GM13976 (cell line): ENCODE results near the gene RPS21.

Experiments used
- DNase-seq: peaks from one replicate; pipeline ENCODE4 v3.0.0; 2012; ENCODE audit warnings: low spot score
- CTCF ChIP-seq: IDR thresholded peaks from 2 replicates; pipeline ENCODE4 v1.5.1; 2012; ENCODE audit warnings: borderline replicate concordance, mild to moderate bottlenecking; ENCODE audit not compliant: insufficient read depth; ENCODE audit errors: extremely low read depth, missing control alignments, control extremely low read depth
- in situ Hi-C: fragments of 300-500 bp; cut with MboI; formaldehyde crosslinking; loops from one replicate; pipeline ENCODE4 v1.12.0; 2022; ENCODE audit warnings: low sequenced_read_pairs, mixed read lengths, inconsistent platforms; ENCODE audit not compliant: unreplicated experiment

Gene RPS21

GRCh38 chr20:62413025-62413570 lies 26.2 kb downstream of the RPS21 start:
- in situ Hi-C loops: no loop called here
- DNase-seq: no peak
- TF ChIP-seq CTCF: no peak

- in situ Hi-C loops: no loop called here
- DNase-seq: no peak
- TF ChIP-seq CTCF: no peak
Observed at GRCh38 chr20:62413896-62414481, 27.1 kb downstream of the RPS21 start.

- no peak for DNase-seq
- in situ Hi-C loops: no loop called here
- TF ChIP-seq CTCF: no peak
Observed at GRCh38 chr20:62415354-62416111, 28.6 kb downstream of the RPS21 start.

GRCh38 chr20:62416651-62417637 lies 30.0 kb downstream of the RPS21 start:
- TF ChIP-seq CTCF: no peak
- in situ Hi-C loops: no loop called here

GRCh38 chr20:62417981-62418708 lies 31.2 kb downstream of the RPS21 start:
- in situ Hi-C loops: no loop called here

More at GRCh38 chr20:62416651-62417637, 30.0 kb downstream of the RPS21 start:
- no peak for DNase-seq

More at GRCh38 chr20:62417981-62418708, 31.2 kb downstream of the RPS21 start:
- no peak for DNase-seq
- no peak for TF ChIP-seq CTCF
